Measurements from ENCODE around the gene MSI2.

Gene MSI2

DNA sequence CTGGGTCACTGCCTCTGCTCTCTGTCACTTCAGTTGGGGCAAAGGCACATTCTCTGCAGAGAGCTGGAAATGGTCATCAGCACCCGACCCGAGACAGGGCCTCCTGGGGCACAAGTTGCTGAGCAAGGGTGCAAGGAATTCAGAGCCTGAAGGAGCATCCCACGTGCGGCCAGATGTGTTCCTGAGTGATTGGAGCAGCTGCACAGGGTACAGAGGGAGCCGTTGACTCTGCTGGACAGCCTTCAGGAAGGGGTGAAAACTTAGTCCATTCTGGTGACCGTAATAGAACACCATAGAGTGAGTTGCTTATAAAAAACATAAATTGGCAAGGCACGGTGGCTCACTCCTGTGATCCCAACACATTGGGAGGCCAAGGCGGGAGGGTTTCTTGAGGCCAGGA lies 382.0 kb downstream of the MSI2 start:
- DNase-seq (ENCODE audit: low read depth), result no peak

DNA sequence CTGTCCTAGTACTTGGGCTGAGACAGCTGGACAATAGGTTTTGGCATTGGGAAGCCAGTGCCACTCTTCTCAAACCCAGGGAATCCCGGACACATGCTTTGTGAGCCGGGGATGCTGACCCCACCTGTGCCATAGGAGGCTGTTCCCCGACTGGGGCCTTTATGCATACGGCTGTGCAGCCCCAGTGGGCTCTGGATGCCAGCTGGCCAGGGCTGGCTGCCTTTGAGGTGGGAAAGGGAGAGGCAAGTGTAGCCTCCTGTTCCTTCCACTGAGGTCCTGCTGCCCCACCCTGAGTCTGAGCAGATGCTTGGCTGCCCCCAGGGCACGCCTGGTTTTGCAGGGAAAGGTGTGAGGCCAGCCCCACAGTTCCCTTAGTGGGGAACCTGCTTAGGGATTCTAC lies 383.1 kb downstream of the MSI2 start:
- no peak for DNase-seq (ENCODE audit: low read depth)

DNA sequence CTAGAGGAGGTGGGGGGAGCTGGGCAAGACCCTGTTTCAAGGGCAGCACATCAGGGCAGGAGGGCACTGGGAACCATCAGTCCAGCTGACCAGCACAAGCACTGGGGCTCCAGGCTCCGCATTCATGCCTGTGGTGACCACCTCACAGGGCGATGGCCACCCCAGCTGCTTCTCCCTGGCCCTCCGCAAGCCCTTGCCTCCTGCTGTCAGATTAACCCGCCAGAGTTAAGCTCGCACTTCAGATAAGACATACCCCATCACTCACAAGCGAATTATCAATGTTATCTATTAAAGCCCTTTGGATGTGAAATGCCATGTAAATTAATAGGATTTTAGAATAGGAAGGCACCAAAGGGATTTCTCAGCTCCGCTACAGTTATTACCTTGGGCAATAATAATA lies 383.8 kb downstream of the MSI2 start:
- DNase-seq (ENCODE audit: low read depth), result no peak

DNA sequence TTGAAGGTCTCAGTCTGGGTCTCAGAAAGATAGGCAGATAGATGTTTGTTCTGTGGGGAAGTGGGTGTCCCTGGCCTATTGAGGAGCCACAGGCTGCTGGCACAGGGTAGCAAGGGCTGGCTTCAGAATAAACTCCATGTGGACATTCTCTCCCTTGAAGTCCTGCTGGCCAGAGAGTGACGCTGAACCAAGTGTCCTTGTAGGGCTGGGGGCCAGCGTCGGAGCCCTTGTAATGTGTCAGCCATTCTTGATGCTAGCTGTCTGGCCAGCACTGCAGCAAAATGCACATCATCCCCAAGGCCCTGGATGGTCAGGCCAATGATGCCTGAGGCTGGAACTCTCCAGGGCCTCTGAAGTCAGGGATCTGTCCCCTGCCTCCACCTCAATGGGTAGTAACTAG lies 385.4 kb downstream of the MSI2 start:
- DNase-seq (ENCODE audit: low read depth), result no peak

DNA sequence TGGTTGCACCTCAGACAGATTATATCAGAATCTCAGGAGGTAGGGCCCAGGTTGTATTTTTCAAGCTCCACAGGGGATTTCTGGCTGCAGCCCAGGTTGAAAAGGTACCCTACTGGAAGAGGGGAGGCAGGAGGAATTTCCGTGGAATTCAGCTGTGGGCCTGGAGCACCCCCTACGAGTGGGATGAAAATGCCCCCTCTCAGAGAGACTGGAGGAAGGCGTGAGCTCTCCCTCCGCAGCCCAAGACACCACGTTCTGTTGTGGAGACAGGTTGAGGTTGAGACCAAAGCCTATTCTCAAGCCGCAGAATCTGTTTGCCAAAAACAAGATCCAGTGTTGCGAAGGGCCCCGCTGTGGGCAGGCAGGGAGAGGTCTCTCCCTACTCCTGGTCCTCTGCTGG lies 386.7 kb downstream of the MSI2 start:
- no peak for DNase-seq (ENCODE audit: low read depth)

DNA sequence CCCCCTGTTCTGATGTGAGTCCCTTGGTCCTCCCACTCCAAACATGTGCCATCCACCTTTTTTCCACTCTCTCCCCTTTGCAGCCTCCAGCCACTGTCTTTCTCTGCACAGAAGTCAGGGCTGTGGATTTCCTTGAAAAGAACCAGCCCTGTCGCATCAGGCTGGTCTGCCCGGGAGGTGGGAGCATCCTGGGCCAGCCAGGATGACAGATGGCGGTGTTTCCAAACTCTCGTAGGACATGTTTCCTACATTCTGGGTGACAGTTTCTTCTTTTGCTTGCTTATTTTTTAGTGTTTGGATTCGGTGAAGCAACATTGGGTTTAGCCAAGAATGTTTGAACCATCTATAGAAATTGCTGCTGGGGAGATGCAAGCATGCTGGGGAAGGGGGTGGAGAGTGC lies 388.0 kb downstream of the MSI2 start:
- no peak for DNase-seq (ENCODE audit: low read depth)

DNA sequence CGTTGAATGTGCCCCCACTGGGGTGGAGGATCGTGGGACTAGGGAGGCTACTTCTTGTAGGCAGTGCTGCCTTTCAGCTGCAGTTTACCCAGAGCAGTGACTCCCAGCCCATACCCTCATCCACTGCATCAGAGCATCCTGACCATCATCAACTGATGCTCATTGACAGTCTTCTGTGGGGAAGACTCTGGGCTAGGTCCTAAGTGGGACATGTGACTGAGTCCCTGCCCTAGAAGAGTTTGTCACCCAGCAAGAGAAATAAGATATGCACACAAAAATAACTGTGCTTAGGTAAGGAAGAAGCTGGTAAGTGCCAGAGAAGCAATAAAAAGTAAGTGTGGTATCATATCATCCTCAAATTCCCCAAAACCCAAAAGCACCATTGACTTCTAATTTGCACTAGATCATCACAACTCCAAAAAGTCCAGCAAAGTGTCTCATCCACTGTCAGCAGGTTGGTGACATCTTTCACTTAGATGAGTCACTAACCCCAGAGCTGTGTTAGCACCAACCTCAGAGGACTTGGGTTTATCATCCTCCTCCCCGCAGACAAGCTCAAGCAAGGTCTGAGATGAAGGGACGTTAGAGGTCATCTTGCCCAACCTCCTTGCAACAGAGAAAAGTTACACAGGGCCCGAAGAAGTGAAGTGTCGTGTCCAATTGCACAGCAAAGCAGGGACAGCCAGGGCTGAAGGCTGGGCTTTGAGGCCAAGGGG lies 389.8 kb downstream of the MSI2 start:
- no peak for DNase-seq (ENCODE audit: low read depth)

DNA sequence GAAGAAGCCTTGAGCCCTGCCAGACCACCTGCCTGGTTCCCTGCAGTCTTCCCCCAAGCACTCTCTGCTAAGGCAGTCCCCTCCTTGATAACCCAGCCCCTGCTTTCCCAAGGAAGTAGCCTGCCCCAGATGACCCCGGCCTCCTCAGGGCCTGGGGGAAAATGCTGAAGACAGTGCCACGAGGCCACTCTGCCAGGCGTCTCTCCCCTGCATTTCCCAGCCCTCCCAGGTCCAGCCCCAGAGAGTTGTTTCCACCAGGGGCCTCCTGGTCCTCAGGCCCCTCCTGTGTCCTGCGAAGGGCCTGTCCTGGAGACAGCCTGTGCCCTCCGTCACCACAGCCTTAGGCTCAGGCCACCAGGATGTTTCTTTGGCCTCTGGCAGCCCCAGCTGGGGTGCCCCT lies 392.4 kb downstream of the MSI2 start:
- no peak for DNase-seq (ENCODE audit: low read depth)

DNA sequence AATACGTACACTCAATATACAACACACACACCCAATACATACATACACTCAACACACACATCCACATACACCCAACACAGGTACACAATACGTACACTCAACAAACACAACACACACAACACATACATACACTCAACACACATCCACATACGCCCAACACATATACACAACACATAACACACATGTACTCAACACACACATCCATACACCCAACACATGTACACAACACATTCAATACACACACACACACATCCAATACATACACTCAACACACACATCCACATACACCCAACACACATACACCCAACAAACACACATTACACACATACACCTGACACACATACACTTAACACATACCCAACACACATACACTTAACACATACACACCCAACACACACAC lies 392.9 kb downstream of the MSI2 start:
- DNase-seq (ENCODE audit: low read depth), result no peak

DNA sequence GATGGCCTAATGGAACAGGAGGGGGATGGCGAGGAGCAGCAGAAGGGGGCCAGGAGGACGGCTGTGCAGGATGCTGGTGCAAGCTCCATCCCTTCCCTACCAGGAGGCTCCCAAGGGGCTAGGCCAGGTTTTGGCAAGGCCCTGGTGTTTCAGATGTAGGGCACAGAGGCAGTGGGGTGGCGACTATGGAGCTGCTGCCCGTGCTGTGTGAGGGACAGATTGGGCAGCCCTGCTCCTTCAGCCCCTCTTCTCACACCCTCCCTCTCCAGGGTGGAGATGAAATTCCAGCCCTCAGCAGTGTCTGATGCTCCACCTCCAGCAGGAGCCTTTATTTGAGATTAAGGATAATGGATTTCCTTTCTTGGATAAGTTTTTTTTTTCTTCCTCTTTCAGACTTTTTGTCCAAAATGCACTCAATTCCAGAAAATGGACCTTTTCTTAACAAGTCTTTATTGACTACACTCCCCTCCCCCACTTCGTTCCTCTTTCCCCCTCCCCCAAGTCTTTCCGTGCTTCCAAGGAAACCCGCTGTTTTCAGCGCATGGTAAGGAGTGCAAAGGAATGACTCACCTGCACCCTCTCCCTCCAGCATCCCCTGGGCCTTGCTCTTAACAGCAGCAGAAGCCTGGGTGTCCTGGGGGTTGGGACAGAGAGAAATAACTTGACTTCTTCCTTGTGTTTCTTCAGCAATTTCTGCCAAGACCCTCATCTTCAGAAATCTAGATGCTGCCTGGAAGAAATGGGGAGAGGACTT lies 393.6 kb downstream of the MSI2 start:
- DNase-seq (ENCODE audit: low read depth), result no peak

DNA sequence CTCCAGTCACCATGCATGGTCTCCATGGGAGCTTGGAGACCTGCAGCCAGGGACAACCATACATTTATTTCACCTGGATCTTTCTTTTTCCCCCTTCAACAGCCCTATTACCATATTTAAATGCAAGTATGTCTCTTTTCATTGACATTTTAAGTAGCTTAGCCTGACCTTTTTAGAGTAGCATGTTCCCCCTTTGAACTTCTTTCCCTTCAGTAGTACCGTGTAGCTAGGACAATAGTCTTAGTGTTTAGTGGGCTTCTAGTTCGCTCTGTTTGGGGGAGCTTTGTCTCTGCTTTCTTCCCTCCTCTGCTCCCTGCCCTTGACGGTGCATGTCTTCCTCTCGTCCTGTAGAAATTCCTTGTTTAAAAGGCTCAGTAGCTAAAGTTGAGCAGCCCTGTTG lies 394.2 kb downstream of the MSI2 start:
- DNase-seq (ENCODE audit: low read depth), result no peak

DNA sequence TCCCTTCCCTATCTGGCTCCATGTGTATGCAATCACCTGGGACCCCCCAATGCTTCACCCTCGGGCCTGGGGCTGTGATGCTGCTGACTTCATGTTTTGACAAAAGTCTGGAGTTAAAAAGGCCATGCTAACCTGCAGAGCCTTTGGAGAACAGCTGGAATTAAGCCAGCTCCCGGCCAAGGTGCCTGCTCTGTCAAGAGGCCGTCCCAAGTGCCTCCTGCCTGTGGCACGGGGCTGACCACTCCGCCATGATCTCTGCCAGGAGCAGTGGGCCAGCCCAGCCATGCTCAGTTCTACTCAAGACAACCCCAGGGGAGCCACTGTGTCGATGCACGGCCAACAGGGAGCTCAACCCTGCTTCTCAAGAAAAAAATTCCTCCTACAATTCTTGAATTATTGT lies 395.1 kb downstream of the MSI2 start:
- DNase-seq (ENCODE audit: low read depth), result no peak

DNA sequence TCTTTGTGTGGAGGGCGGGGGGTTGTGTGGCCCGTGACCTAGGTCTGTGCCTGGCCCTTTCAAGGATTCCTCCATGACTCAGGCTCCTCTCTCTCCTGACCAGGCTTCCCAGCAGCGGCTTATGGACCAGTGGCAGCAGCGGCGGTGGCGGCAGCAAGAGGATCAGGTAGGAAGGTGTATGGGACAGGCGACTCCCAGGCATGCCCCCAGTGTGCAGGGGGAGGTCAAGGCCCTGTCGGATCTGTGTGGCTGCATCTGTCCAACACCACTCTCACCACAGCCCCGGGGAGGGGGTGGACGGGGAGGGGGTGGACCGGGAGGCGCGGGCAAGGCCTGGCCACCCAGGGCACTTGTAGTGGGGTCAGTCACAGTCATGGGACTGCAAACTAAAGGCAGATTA lies 395.7 kb downstream of the MSI2 start:
- DNase-seq (ENCODE audit: low read depth), result no peak

DNA sequence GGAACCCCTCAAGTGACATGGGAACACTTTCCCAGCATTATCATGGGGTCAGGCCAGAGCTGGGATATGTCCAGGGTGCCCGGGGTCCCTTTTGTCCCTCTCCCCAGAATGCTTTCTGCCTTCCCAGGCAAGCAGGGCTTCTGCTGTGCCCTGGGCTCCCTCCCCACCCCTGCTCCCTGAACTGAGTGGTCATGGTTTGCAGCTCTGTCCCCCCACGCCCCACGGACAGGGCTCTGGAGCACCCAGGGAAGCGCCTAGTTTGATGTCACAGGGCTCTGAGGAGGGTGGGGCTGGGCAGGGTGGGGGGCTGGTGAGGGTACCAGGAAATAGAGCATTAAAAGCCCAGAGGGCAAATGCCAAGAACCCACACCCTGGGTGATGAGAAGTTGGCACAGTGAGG lies 396.5 kb downstream of the MSI2 start:
- no peak for DNase-seq (ENCODE audit: low read depth)

DNA sequence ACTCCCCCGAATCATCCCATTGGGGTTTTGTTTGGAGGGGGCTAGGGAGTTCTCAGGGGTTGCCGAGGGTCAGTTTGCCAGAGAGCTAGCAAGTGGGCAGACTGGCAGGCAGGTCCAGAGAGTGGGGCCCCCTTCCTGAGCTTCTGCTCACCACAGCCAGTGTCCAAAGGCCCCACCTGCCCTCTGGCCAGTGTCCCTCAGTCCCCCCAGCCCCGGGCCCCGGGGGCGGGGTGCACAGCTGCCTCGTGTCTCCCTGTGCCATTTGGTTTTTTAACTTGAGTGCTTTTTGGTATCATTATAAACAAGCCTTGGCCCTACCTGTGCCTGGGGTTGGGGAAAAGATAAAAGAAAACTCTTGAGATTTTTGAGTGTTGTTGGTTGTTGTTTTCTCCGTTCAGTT lies 397.0 kb downstream of the MSI2 start:
- no peak for DNase-seq (ENCODE audit: low read depth)

DNA sequence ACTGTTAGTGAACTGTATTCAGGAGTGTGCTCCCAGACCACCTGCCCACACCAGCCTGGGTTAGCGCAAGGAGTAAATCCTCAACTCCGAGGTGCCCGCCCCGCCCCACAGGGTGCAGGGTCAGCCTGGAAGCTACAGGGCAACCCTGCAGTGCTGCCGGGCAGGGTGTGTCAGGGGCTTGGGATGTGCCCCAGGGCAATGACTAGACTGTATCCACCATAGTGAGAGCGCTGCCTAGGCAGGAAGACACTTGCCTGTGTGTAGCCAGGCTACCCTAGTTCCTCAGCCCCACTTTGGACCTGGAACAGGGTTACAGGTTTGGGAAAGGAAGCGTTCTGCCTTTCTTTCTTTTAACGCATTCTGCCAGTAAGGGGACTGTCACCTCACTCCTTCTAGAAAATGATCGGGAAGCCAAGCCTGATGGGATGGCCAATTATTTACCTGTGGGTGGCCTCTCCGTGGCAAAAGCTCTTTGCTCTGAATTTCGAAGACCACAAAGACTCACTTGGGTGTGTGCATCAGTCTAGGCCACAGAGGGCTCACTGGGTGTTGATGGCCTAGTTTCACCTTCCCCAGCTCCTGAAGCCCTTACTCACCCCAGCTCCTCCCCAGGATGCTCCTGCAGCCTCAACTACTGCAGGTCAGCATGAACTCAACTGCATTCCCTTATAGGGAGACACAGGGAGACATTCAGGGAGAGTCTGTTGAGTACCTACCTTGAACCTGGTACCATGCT lies 397.9 kb downstream of the MSI2 start:
- DNase-seq (ENCODE audit: low read depth), result no peak

DNA sequence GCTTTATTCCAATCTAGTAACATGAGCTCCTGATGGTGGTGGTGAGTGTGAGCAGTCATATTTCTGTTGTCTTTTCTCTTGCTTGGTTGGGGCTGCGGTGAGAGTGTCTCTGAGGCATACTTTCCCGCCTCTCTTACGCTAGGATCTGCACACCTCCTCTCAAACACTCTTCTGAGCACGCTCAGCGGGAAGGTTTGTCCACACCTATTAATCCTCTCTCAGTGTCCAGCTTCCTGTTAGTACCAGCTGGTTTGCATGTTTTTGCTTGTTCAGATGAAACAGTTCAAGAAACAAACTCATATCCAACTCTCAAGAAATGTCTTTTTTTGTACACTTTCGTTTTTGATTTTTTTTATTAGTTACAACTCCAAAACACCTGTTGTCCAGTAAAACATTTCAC lies 399.2 kb downstream of the MSI2 start:
- no peak for DNase-seq (ENCODE audit: low read depth)

DNA sequence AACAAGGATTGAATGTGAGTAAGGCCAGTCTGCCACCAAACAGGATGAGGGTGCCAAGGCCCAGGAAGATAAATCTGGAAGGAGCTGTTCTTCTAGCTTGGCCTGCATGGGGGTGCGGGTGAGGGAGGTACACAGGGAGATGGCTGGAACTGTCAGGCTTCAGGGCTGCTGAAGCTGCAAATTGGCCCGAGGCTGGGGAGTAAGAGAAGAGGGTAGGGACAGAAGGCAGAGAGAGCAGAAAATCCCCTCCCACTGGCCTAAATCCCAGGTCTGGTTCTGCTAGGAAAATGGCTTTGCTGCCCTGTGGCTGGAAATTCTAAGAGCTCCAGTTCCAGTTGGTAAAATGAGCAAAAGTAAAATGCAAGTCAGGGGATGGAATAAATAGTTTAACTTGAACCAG lies 400.9 kb downstream of the MSI2 start:
- DNase-seq (ENCODE audit: low read depth), result no peak

DNA sequence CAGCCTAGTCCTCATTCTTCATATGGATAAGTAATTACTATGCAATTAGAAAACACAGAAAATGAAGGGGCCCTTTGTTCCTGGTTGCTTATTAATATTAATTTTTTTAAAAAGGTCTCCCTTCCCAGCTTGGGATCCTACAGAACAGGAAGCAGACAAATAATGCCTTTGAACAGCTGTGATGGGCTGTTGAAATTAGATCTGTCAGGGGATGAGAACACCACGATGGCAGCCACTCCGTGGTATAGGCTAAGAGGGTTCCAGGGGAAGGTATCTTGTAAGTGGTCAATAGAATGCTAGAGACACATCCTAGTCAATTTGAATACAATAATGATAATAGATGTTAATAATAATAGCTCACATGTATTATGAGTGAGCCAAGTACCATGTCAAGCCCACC lies 405.7 kb downstream of the MSI2 start:
- DNase-seq (ENCODE audit: low read depth), result no peak

DNA sequence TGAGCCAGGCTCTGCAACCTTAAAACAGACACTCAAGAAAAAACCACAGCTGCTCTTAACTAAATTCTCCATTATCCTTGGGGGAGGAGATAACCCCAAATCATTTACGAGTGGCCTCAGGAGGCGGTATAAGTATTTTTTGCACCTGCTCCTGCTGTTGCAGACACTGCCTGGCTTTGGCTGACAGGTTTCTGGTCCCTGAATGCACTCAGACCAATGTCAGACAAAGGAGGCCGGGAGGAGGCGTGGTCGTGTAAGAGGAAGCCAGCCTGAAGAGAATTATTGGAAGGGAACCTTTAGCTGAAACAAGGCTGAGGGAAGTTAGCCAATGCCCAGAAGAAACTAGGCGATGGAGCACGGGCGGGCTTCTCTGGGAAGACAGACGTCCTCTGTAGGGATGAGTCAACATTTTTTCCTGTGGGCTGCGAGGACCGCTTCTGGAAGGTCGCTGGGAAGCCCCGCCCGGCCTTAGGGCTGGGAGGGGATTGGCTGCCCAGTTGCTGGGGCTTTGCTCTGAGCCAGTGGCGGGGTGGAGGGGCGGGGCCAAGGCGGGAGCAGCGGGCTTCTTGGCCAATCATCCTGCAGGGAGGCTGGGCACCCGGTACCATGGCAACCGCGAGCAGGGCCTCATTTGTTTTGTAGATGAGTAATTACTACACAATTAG lies 406.5 kb downstream of the MSI2 start:
- peak; percentile 94 for DNase-seq (ENCODE audit: low read depth)

DNA sequence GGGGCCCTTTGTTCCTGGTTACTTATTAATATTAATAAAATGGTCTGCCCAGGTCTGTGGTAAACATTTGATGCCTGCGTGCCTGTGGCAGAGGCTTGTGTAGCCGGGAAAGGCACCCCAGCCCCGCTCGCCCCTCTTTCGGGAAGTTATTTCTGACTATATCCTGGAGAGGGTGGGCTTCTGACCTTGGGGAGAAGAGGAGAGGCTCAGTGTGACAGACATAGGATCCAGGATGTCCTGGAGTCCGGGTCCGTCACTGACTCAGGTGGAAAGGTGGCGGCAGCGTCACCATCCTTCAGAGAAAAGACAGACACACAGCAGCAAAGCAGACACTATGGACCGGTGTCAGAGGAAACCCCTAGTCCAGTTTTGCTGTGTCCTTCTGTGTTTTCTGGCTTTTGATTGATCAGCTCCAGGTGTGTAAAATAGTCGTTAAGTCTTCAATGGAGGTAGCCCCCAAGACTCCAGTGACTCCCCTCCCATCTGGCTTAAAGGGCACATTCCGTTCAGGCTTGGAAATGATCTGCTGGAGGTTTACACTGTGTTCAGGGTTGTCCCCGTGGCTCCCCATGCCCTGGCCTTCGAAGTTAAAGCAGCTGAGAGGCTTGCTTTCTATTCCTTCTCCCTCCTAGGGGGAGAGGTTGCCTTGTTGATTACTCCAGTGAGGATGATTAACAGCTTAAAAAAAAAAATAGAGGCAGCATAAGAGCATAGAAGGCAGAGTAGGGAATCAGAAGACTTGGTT lies 407.2 kb downstream of the MSI2 start:
- DNase-seq (ENCODE audit: low read depth), result no peak

DNA sequence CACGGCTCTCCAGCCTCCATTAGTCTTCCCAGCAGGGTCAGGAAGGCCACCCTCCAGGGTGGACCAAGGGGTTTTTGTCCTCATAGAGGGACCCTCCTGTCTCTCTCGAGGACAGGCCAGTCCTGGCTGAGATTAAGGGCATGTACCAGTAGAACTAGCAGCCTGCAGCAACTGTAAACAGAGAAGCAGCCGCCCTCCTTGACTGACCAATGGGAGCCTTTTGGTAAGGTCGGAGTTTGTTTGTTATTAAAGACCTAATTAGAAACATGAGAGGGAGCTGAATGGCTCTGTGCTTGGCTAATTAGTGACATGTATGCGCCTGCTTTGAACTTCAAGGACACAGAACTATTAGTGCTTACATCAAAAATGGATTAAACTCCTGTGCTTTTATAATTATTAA lies 408.8 kb downstream of the MSI2 start:
- DNase-seq (ENCODE audit: low read depth), result no peak
